Measurements from ENCODE around the gene RMDN2.
"Not testable (repeated sequence)": the region's sequence is repeated elsewhere in the genome, so short reads cannot be mapped to it uniquely, and the experiment has no call there.

The RMDN2 gene

DNA sequence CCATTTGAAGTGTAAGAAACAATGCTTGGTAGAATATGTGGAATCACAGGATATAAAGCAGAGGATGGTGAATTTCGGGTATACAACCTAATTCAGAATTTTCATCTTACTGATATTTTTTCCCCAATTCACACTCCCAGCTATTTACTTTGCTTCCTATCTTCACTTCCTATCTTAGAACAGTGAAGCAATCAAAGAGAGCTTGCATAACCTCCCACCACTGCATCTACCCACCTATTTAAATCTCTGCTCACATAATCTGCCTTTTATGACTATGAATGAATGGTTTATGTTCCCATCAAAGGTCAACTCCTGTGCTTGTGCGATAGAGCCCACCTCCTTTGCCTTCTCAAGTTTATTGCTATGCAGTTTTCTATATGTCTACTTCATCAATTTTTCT is 3.3 kb downstream of the RMDN2 start:
- no peak for DNase-seq (ENCODE audit: low read depth in 2 of 3, low spot score in 2 of 3)

DNA sequence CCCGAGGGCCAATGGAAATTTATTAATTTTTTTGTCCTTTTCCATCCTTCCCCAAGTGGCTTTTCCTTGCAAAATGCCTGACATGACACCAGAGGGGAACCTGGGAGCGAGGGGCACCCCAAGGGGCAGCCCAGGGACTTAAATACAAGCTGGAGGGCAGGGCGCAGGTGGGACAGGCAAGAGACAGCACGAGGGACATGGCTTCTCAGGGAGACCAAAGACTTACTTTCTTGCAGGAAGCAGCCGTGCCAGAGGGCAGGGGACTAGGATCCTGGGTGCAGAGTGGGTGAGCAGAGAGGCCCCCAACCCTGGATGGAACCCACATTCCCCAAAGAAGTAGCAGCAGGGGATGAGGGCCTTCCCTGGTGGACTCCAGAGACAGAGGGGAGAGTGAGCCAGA is 5.3 kb downstream of the RMDN2 start:
- not testable (repeated sequence) for DNase-seq (ENCODE audit: low read depth in 2 of 3, low spot score in 2 of 3)

GRCh38 chr2:37932873-37933272 is 7.8 kb downstream of the RMDN2 start:
- DNase-seq (ENCODE audit: low read depth in 2 of 3, low spot score in 2 of 3) = not testable (repeated sequence)

DNA sequence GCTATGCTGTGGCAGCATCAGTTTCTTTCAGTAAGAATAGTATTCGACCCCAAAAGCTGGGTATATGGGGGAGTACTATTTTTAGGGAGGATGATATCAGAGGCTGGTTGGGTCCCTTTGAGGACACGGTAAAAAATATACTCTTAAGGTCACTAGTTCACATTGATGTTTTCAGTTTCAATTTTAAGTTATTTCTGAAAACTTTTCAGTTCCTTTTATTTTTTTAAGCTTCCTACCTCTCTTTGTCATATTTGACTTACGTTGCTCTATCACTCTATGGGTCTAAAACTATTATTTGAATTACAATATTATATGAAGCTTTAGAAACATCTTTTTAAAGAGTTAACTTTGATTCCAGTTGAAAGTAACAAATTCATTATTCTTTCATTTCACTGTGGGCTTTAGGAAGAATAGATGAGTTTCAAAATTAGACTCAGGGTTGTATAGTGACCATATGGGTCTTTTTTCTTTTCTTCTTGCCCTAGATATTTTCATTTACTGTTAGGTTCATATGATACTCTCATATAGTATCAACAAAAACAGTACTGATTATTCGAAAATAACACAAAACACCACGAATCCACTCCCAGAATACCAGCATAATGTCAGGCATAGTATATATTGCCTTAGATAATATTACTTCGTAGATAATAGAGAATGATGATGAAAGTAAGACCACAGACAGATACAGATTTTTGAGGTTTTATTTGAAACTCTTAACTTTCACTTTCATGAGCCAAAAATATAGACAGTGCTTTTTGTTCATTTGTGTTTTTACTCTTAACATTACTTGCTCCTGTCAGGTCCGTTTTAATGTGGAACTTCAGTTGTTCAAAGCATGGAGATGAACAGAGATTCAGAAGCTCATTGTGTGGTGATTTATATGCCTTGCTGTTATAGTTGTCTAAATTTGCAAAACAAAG is 9.8 kb downstream of the RMDN2 start:
- no peak for DNase-seq (ENCODE audit: low read depth in 2 of 3, low spot score in 2 of 3)

DNA sequence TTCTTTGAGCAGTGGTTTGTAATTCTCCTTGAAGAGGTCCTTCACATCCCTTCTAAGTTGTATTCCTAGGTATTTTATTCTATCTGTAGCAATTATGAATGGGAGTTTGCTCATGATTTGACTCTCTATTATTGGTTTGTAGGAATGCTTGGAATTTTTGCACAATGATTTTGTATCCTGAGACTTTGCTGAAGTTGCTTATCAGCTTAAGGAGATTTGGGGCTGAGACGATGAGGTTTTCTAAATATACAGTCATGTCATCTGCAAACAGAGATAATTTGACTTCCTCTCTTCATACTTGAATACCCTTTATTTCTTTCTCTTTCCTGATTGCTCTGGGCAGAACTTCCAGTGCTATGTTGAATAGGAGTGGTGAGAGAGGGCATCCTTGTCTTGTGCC is 12.5 kb downstream of the RMDN2 start:
- DNase-seq (ENCODE audit: low read depth in 2 of 3, low spot score in 2 of 3) = not testable (repeated sequence)

GRCh38 chr2:37941267-37941666 is 16.2 kb downstream of the RMDN2 start:
- DNase-seq (ENCODE audit: low read depth in 2 of 3, low spot score in 2 of 3) = not testable (repeated sequence)

GRCh38 chr2:37944268-37944667 is 19.2 kb downstream of the RMDN2 start:
- DNase-seq (ENCODE audit: low read depth in 2 of 3, low spot score in 2 of 3) = no peak

- no peak for DNase-seq (ENCODE audit: low read depth in 2 of 3, low spot score in 2 of 3)
Observed at GRCh38 chr2:37947306-37947705, 22.2 kb downstream of the RMDN2 start.

DNA sequence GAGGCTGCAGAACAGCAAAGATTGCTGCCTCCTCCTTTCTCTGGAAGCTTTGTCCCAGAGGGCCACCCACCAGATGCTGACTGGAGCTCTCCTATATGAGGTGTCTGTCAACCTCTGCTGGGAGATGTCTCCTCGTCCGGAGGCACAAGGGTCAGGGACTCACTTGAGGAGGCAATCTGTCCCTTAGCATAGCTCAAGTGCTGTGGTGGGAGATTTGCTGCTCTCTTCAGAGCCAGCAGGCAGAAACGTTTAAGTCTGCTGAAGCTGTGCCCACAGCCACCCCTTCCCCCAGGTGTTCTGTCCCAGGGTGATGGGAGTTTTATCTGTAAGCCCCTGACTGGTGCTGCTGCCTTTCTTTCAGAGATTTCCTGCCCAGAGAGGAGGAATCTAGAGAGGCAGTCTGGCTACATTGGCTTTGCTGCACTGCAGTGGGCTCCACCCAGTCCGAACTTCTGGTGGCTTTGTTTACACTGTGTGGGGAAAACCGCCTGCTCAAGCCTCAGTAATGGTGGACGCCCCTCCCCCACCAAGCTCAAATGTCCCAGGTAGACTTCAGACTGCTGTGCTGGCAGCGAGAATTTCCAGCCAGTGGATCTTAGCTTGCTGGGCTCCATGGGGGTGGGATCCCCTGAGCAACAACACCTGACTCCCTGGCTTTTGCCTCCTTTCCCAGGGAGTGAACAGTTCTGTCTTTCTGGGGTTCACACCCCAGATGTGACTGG is 37.1 kb downstream of the RMDN2 start:
- DNase-seq (ENCODE audit: low read depth in 2 of 3, low spot score in 2 of 3) = not testable (repeated sequence)

GRCh38 chr2:37962740-37963121 is 37.6 kb downstream of the RMDN2 start:
- DNase-seq (ENCODE audit: low read depth in 2 of 3, low spot score in 2 of 3) = not testable (repeated sequence)

DNA sequence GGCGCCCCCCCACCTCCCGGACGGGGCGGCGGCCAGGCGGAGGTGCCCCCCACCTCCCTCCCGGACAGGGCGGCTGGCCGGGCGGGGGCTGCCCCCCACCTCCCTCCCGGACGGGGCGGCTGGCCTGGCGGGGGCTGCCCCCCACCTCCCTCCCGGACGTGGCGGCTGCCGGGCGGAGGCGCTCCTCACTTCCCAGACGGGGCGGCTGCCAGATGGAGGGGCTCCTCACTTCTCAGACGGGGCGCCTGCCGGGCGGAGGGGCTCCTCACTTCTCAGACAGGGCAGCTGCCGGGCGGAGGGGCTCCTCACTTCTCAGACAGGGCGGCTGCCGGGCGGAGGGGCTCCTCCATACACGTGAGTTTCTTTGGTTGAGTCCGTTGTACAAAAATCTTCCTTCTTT is 38.8 kb downstream of the RMDN2 start:
- DNase-seq (ENCODE audit: low read depth in 2 of 3, low spot score in 2 of 3) = not testable (repeated sequence)

DNA sequence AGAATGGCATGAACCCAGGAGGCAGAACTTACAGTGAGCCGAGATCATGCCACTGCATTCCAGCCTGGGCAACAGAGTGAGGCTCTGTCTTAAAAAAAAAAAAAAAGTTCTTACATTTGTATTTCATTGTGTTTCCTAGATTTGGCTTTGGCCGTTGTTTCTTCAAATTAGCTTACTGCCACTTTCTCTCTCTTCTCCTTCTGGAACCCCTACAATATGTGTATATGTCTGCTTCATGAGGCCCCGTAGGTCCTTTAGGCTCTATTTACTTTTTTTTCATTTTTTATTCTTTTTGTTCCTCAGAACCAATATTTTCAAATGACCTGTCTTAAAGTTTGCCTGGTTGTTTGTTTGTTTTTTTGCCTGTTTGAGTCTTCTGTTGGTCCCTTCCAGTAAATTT is 41.2 kb downstream of the RMDN2 start:
- DNase-seq (ENCODE audit: low read depth in 2 of 3, low spot score in 2 of 3) = no peak

GRCh38 chr2:37969731-37970130 is 44.6 kb downstream of the RMDN2 start:
- DNase-seq (ENCODE audit: low read depth in 2 of 3, low spot score in 2 of 3) = no peak

GRCh38 chr2:37971971-37972370 is 46.9 kb downstream of the RMDN2 start:
- no peak for DNase-seq (ENCODE audit: low read depth in 2 of 3, low spot score in 2 of 3)

DNA sequence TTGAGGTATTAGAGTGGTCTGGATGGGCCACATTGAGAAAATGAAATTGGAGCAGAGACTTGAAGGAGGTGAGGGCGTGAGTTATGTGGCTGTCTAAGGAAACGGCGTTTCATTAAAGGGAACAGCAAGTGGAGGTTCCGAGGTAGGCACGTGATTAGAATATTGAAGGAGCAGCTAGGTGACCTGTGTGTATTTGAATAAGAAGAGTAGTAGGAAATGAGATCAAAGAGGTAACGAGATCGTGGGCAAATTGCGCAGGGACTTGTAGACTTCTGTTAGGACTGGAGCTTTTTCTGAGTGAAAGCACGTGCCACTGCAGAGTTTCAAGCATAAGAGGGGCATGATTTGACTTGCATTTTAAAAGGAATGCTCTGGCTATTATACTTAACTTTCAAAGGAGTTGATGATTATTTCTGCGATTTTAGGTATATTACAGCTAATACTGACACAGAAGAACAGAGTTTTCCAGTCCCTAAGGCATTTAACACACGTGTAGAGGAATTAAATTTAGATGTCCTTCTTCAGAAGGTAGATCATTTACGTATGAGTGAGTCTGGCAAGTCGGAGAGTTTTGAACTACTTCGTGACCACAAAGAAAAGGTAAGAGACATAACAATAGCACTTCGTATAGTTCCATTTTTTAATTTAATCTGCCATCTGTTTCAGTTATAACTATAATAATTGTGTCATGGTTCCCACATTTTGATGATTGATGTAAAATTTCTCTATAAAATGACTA is 48.7 kb downstream of the RMDN2 start:
- DNase-seq (ENCODE audit: low read depth in 2 of 3, low spot score in 2 of 3) = no peak

DNA sequence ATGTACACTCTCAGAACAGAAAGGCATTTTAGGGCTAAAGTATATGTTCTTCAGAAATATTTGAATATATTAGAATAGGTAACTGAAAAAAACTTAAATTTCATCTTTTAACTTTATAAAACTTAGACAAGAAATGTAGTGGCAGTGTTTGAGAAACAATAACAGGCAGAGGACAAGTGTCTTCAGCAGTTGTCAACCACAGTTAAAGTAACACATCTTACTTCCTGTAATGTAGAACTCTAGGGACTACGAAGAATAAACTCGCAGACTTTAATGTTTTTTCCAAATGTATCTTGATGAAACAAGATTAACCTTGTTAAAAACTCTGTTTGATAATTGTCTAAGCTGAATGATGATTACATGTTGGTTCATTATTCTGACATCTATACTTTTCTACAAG is 50.7 kb downstream of the RMDN2 start:
- no peak for DNase-seq (ENCODE audit: low read depth in 2 of 3, low spot score in 2 of 3)

DNA sequence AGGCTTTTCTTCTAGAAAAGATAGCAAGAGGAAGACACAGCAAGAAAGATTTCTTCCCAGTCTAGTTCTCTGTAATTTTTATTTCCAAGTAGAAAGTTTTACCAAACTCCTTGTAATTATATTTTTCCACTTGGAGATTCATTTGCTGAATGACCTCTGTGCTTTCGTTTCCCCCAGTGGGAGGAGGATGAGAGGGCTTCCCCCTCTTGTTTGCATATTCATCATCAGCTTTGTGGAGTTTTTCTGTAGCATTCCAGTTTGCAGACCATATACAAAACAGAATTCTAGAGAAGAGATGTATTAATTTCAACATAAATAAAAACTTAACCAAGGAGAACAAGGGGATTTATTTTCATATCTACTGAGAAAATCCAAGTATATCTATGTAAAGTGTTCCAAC is 51.3 kb downstream of the RMDN2 start:
- no peak for DNase-seq (ENCODE audit: low read depth in 2 of 3, low spot score in 2 of 3)

- peak; percentile 5 to 53 (median 49) for DNase-seq (ENCODE audit: low read depth in 2 of 3, low spot score in 2 of 3)
Observed at GRCh38 chr2:37982147-37982582, 57.1 kb downstream of the RMDN2 start.

DNA sequence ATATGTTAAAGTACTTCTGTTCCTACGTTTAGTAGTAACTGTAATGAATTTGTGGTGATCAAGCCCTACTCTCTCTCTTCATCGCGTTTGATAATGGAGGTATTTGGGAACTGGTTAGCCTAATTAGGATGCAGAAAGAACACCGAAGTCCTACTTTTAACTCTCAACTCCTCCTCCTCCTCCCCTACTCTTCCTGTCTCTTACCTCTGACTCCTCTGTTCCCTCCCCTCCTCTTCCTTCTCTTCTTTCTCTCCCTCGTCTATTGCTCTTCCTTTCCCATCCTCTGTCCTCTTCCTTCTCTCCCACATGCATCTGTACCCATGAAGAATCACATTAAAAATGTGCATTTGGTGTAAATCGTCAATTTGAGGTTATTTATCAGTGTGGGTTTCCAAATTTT is 57.8 kb downstream of the RMDN2 start:
- DNase-seq (ENCODE audit: low read depth in 2 of 3, low spot score in 2 of 3) = no peak

DNA sequence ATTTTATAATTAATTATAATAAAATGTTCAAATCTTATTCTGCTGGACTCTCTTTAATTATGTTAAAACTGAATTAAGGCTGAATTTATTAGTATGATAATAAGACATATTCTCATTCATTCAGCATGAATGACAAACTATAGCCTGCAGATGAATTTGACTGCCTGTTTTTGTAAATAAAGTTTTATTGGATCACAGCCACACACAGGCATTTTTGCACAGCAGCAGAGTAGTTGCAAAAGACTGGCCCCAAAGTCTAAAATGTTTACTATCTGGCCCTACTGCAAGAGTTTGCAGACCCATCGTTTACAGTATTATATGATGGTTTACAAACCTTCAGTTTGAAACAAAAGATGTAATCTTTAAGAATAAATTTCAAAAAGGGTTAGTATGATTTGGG is 58.6 kb downstream of the RMDN2 start:
- DNase-seq (ENCODE audit: low read depth in 2 of 3, low spot score in 2 of 3) = no peak

- DNase-seq (ENCODE audit: low read depth in 2 of 3, low spot score in 2 of 3) = no peak
Observed at GRCh38 chr2:37984176-37984575, 59.1 kb downstream of the RMDN2 start.

GRCh38 chr2:37984589-37984988 is 59.5 kb downstream of the RMDN2 start:
- DNase-seq (ENCODE audit: low read depth in 2 of 3, low spot score in 2 of 3) = no peak
